HG03175 (cell line): ENCODE data around the gene SYT3.
"Not testable (repeated sequence)": the region's sequence is repeated elsewhere in the genome, so short reads cannot be mapped to it uniquely, and the experiment has no call there.

ENCODE experiments used
- ATAC-seq: cut with Tn5 transposase; IDR thresholded peaks from one replicate; pipeline ENCODE4 v1.9.1; 2021; ENCODE audit warnings: mild to moderate bottlenecking, moderate library complexity; ENCODE audit not compliant: unreplicated experiment

Gene SYT3

GRCh38 chr19:50640368-50640767 is 687 bp upstream of the SYT3 start:
- no peak for ATAC-seq

- no peak for ATAC-seq
Observed at GRCh38 chr19:50638600-50638999, 1.1 kb downstream of the SYT3 start.

GRCh38 chr19:50636317-50637085 is 3.2 kb downstream of the SYT3 start:
- no peak for ATAC-seq

GRCh38 chr19:50633973-50634372 is 5.7 kb downstream of the SYT3 start:
- no peak for ATAC-seq

- ATAC-seq, result no peak
Observed at GRCh38 chr19:50633359-50633758, 6.3 kb downstream of the SYT3 start.

GRCh38 chr19:50632151-50632835 is 7.4 kb downstream of the SYT3 start:
- ATAC-seq, result no peak

GRCh38 chr19:50629801-50630200 is 9.9 kb downstream of the SYT3 start:
- no peak for ATAC-seq

GRCh38 chr19:50629194-50629593 is 10.5 kb downstream of the SYT3 start:
- no peak for ATAC-seq

GRCh38 chr19:50628551-50628950 is 11.1 kb downstream of the SYT3 start:
- ATAC-seq, result no peak

GRCh38 chr19:50628146-50628545 is 11.5 kb downstream of the SYT3 start:
- no peak for ATAC-seq

GRCh38 chr19:50626795-50627194 is 12.9 kb downstream of the SYT3 start:
- ATAC-seq, result no peak

GRCh38 chr19:50626011-50626410 is 13.7 kb downstream of the SYT3 start:
- ATAC-seq, result no peak

GRCh38 chr19:50624949-50625600 is 14.6 kb downstream of the SYT3 start:
- ATAC-seq, result no peak

GRCh38 chr19:50620394-50620906 is 19.2 kb downstream of the SYT3 start:
- ATAC-seq, result not testable (repeated sequence)

- not testable (repeated sequence) for ATAC-seq
Observed at GRCh38 chr19:50619184-50619583, 20.5 kb downstream of the SYT3 start.

GRCh38 chr19:50618379-50618778 is 21.3 kb downstream of the SYT3 start:
- not testable (repeated sequence) for ATAC-seq

GRCh38 chr19:50612504-50613404 is 26.9 kb downstream of the SYT3 start:
- ATAC-seq, result not testable (repeated sequence)

GRCh38 chr19:50607874-50608785 is 31.6 kb downstream of the SYT3 start:
- ATAC-seq, result no peak

- no peak for ATAC-seq
Observed at GRCh38 chr19:50607388-50607787, 32.3 kb downstream of the SYT3 start.
